NB4 (cell line): ENCODE results near the gene TGFBR2.
A peak's percentile ranks its signal among the peaks of the same experiment; 100 is the strongest.

Source experiments
- DNase-seq: peaks from one replicate; pipeline ENCODE4 v3.0.0; 2010; ENCODE audit warnings: low read depth
- H3K4me3 ChIP-seq: one replicate; pipeline ENCODE4 v1.5.1; 2011; ENCODE audit warnings: mild to moderate bottlenecking, low read depth, low read length, moderate library complexity
- CTCF ChIP-seq: IDR thresholded peaks from one replicate; pipeline ENCODE4 v1.5.1; 2012; ENCODE audit warnings: low read depth, low read length
- MAX ChIP-seq: IDR thresholded peaks from 2 replicates; pipeline ENCODE4 v1.6.1; 2011; ENCODE audit warnings: low read depth, low read length
- MYC ChIP-seq: IDR thresholded peaks from 2 replicates; pipeline ENCODE4 v1.6.1; 2011; ENCODE audit warnings: low read depth, low read length
- POLR2A ChIP-seq: IDR thresholded peaks from 2 replicates; pipeline ENCODE4 v1.6.1; 2011; ENCODE audit warnings: mild to moderate bottlenecking; ENCODE audit not compliant: insufficient read length; ENCODE audit errors: extremely low read depth

The TGFBR2 gene

GRCh38 chr3:30672287-30672735 lies 65.9 kb downstream of the TGFBR2 start:
- H3K4me3 ChIP-seq: no peak overlapping the region
- TF ChIP-seq POLR2A (no peak), CTCF (no peak), MAX (no peak), MYC (no peak)
- DNase-seq: no peak

- TF ChIP-seq POLR2A: no peak
- TF ChIP-seq MYC: no peak
- no peak for TF ChIP-seq CTCF
- no peak for TF ChIP-seq MAX
- H3K4me3 ChIP-seq: no peak overlapping the region
- DNase-seq: no peak
These were observed 66.6 kb downstream of the TGFBR2 start for GRCh38 chr3:30672959-30673358.

- H3K4me3 ChIP-seq: no peak overlapping the region
- TF ChIP-seq MAX (no peak), MYC (no peak), POLR2A (no peak), CTCF (no peak)
- DNase-seq: peak; percentile 43
These were observed 67.3 kb downstream of the TGFBR2 start for GRCh38 chr3:30673425-30674341.

GRCh38 chr3:30675006-30675405 lies 68.6 kb downstream of the TGFBR2 start:
- no peak overlapping the region for H3K4me3 ChIP-seq
- no peak for DNase-seq
- TF ChIP-seq MYC: no peak
- no peak for TF ChIP-seq MAX
- TF ChIP-seq POLR2A: no peak
- TF ChIP-seq CTCF: no peak

GRCh38 chr3:30675774-30676173 lies 69.4 kb downstream of the TGFBR2 start:
- no peak for DNase-seq
- no peak for TF ChIP-seq MYC
- no peak for TF ChIP-seq POLR2A
- TF ChIP-seq CTCF: no peak
- no peak for TF ChIP-seq MAX
- no peak overlapping the region for H3K4me3 ChIP-seq
